IMR-90 (cell line): ENCODE results near the gene DENND1C. TPM values are rescaled to one million over a fixed set of nuclear protein-coding genes. Genes with fewer than 3 reads are reported as not detected.

Experiments used
- ATAC-seq: fragments of 200-7000 bp; cut with Tn5 transposase; 2 replicates; pipeline ENCODE4 v1.9.1; 2020; ENCODE audit warnings: low read depth, mild to moderate bottlenecking, moderate library complexity
- BruUV-seq: library from RNA; stranded (reverse); fragments of 400-500 nt; replicated peaks from 2 replicates; lab custom pipeline; 2021; lab: Mats Ljungman, UMichigan
- CTCF ChIA-PET: fragments of 300-600 bp; formaldehyde crosslinking; extraction: SDS; loops from one replicate; lab custom pipeline; 2021; ENCODE audit warnings: antibody characterized with exemption; lab: Yijun Ruan, JAX
- POLR2A ChIA-PET: fragments of 300-600 bp; sonication (Branson Sonifier 250); formaldehyde crosslinking; loops from one replicate; lab custom pipeline; 2022; ENCODE audit warnings: antibody characterized with exemption; ENCODE audit not compliant: unreplicated experiment; lab: Charles Lee
- DNase-seq: peaks from one replicate; pipeline ENCODE4 v3.0.0; 2013
- H2AFZ ChIP-seq: replicated peaks from 2 replicates; pipeline ENCODE3; 2013; ENCODE audit warnings: low read length, mild to moderate bottlenecking; ENCODE audit not compliant: poor library complexity
- H2AK5ac ChIP-seq: 2 replicates; pipeline ENCODE4 v1.6.1; 2013; ENCODE audit warnings: low read depth, low read length, inconsistent platforms
- H2AK9ac ChIP-seq: replicated peaks from 2 replicates; pipeline ENCODE3; 2013; ENCODE audit warnings: mild to moderate bottlenecking, low read depth, low read length, moderate library complexity; ENCODE audit not compliant: poor library complexity
- H2BK120ac ChIP-seq: 2 replicates; pipeline ENCODE4 v1.6.1; 2013; ENCODE audit warnings: low read depth, low read length, inconsistent platforms
- H2BK15ac ChIP-seq: 3 replicates; pipeline ENCODE4 v1.6.1; 2013; ENCODE audit warnings: low read depth, low read length, inconsistent platforms
- H2BK20ac ChIP-seq: 2 replicates; pipeline ENCODE4 v1.6.1; 2013; ENCODE audit warnings: low read depth, mild to moderate bottlenecking, inconsistent platforms, low read length, moderate library complexity
- H2BK5ac ChIP-seq: 2 replicates; pipeline ENCODE4 v1.6.1; 2013; ENCODE audit warnings: mild to moderate bottlenecking, low read depth, low read length, inconsistent platforms; ENCODE audit not compliant: poor library complexity, severe bottlenecking
- H3K14ac ChIP-seq: replicated peaks from 2 replicates; pipeline ENCODE4 v1.6.1; 2013; ENCODE audit warnings: low read depth, low read length, inconsistent platforms
- H3K18ac ChIP-seq: 2 replicates; pipeline ENCODE4 v1.6.1; 2013; ENCODE audit warnings: low read depth, low read length, control low read depth
- H3K23ac ChIP-seq: 2 replicates; pipeline ENCODE4 v1.6.1; 2013; ENCODE audit warnings: low read depth, low read length, inconsistent platforms
- H3K27ac ChIP-seq: 2 replicates; pipeline ENCODE4 v1.5.1; 2013; ENCODE audit warnings: mild to moderate bottlenecking, control low read depth, low read length; ENCODE audit not compliant: insufficient read depth
- H3K27me3 ChIP-seq: 2 replicates; pipeline ENCODE4 v1.6.1; 2013; ENCODE audit warnings: low read length; ENCODE audit not compliant: control insufficient read depth, insufficient read depth
- H3K36me3 ChIP-seq: 2 replicates; pipeline ENCODE4 v1.6.1; 2013; ENCODE audit warnings: low read length, mixed read lengths; ENCODE audit not compliant: control insufficient read depth, insufficient read depth
- H3K4ac ChIP-seq: 2 replicates; pipeline ENCODE4 v1.6.1; 2013; ENCODE audit warnings: low read depth, low read length, inconsistent platforms
- H3K4me1 ChIP-seq: 2 replicates; pipeline ENCODE4 v1.6.1; 2013; ENCODE audit warnings: low read length, mixed read lengths; ENCODE audit not compliant: control insufficient read depth, insufficient read depth
- H3K4me2 ChIP-seq: 2 replicates; pipeline ENCODE4 v1.6.1; 2013; ENCODE audit warnings: low read depth, mild to moderate bottlenecking, control low read depth, low read length, moderate library complexity
- H3K4me3 ChIP-seq: 2 replicates; pipeline ENCODE4 v1.5.1; 2013; ENCODE audit warnings: low read depth, mild to moderate bottlenecking, control low read depth, low read length, moderate library complexity; ENCODE audit not compliant: insufficient read depth
- H3K56ac ChIP-seq: 2 replicates; pipeline ENCODE4 v1.6.1; 2013; ENCODE audit warnings: low read length, inconsistent platforms; ENCODE audit not compliant: insufficient read depth; ENCODE audit errors: extremely low read depth
- H3K79me1 ChIP-seq, 2 experiments: 2 replicates each; pipeline ENCODE4 v1.6.1; 2013; ENCODE audit warnings: low read length in 2 of 2, inconsistent platforms in 1 of 2, low read depth in 1 of 2
- H3K9ac ChIP-seq: 2 replicates; pipeline ENCODE4 v1.6.1; 2013; ENCODE audit warnings: low read depth, low read length, control low read depth
- H3K9me1 ChIP-seq: 2 replicates; pipeline ENCODE4 v1.6.1; 2013; ENCODE audit warnings: low read length, inconsistent platforms; ENCODE audit not compliant: insufficient read depth
- H3K9me3 ChIP-seq: 2 replicates; pipeline ENCODE4 v1.6.1; 2013; ENCODE audit warnings: low read length; ENCODE audit not compliant: control insufficient read depth, insufficient read depth
- H4K20me1 ChIP-seq: 2 replicates; pipeline ENCODE4 v1.6.1; 2013; ENCODE audit warnings: low read length, inconsistent platforms; ENCODE audit not compliant: insufficient read depth
- H4K5ac ChIP-seq: 2 replicates; pipeline ENCODE4 v1.6.1; 2013; ENCODE audit warnings: mild to moderate bottlenecking, low read depth, low read length, control low read depth
- H4K8ac ChIP-seq, 2 experiments: 2 replicates each; pipeline ENCODE4 v1.6.1; 2013; ENCODE audit warnings: low read depth in 2 of 2, low read length in 2 of 2, control low read depth in 1 of 2, inconsistent platforms in 1 of 2
- H4K91ac ChIP-seq: 2 replicates; pipeline ENCODE4 v1.6.1; 2013; ENCODE audit warnings: low read depth, low read length, inconsistent platforms; ENCODE audit not compliant: insufficient read depth
- BHLHE40 ChIP-seq: fragments of 150-350 bp; IDR thresholded peaks from 2 replicates; pipeline ENCODE4 v1.6.1; 2016; ENCODE audit warnings: mild to moderate bottlenecking, low read depth, low read length
- CEBPB ChIP-seq: IDR thresholded peaks from 2 replicates; pipeline ENCODE4 v1.6.1; 2012; ENCODE audit warnings: low read depth, low read length, improper control_type of control experiment
- CHD1 ChIP-seq: IDR thresholded peaks from 2 replicates; pipeline ENCODE4 v1.6.1; 2012; ENCODE audit warnings: low read depth, low read length, improper control_type of control experiment
- FOS ChIP-seq: fragments of 150-350 bp; IDR thresholded peaks from 2 replicates; pipeline ENCODE4 v1.6.1; 2016; ENCODE audit warnings: low read depth, low read length
- MAFK ChIP-seq: IDR thresholded peaks from 2 replicates; pipeline ENCODE4 v1.6.1; 2012; ENCODE audit warnings: low read depth, low read length, improper control_type of control experiment
- MAZ ChIP-seq: IDR thresholded peaks from 2 replicates; pipeline ENCODE4 v1.6.1; 2012; ENCODE audit warnings: low read depth, mild to moderate bottlenecking, low read length, improper control_type of control experiment, moderate library complexity, borderline replicate concordance
- MXI1 ChIP-seq: IDR thresholded peaks from 2 replicates; pipeline ENCODE4 v1.6.1; 2012; ENCODE audit warnings: low read depth, mild to moderate bottlenecking, low read length, moderate library complexity, borderline replicate concordance
- NFE2L2 ChIP-seq: fragments of 150-350 bp; IDR thresholded peaks from 2 replicates; pipeline ENCODE4 v1.6.1; 2016; ENCODE audit warnings: low read depth, mild to moderate bottlenecking, low read length
- POLR2A ChIP-seq: IDR thresholded peaks from 2 replicates; pipeline ENCODE4 v1.6.1; 2012; ENCODE audit warnings: mild to moderate bottlenecking, low read depth, low read length
- RAD21 ChIP-seq: IDR thresholded peaks from 2 replicates; pipeline ENCODE4 v1.6.1; 2012; ENCODE audit warnings: low read length, improper control_type of control experiment
- RCOR1 ChIP-seq: IDR thresholded peaks from 2 replicates; pipeline ENCODE4 v1.6.1; 2012; ENCODE audit warnings: mild to moderate bottlenecking, low read length, improper control_type of control experiment; ENCODE audit not compliant: insufficient replicate concordance
- RFX5 ChIP-seq: IDR thresholded peaks from 2 replicates; pipeline ENCODE4 v1.8.0; 2012; ENCODE audit warnings: low read depth, mild to moderate bottlenecking, low read length, moderate library complexity
- SMC3 ChIP-seq: fragments of 150-350 bp; IDR thresholded peaks from 2 replicates; pipeline ENCODE4 v1.6.1; 2016; ENCODE audit warnings: low read depth, mild to moderate bottlenecking, antibody characterized with exemption, low read length, moderate library complexity
- WGBS, 2 experiments: methylation state at CpG; one replicate each; pipeline versions ENCODE4 v1.1.5 to v1.1.7; 2013; ENCODE audit warnings: missing lambda C conversion rate in 2 of 2; ENCODE audit not compliant: insufficient read length in 1 of 2; ENCODE audit errors: extremely low coverage in 2 of 2; 5-methylcytosine and 5-hydroxymethylcytosine counted together
- dilution Hi-C: fragments of 300-500 bp; cut with HindIII; formaldehyde crosslinking; loops from one replicate; pipeline ENCODE4 v1.14.3; 2018; ENCODE audit warnings: low sequenced_read_pairs; ENCODE audit not compliant: unreplicated experiment
- in situ Hi-C: fragments of 300-500 bp; cut with MboI; formaldehyde crosslinking; loops from 3 replicates; pipeline ENCODE4 v1.14.3; 2019; ENCODE audit warnings: low sequenced_read_pairs, inconsistent platforms, mixed read lengths
- intact Hi-C: fragments of 100-400 bp; cut with micrococcal nuclease; formaldehyde crosslinking; loops from 2 replicates; pipeline ENCODE4 v1.10.0; 2022
- polyA plus RNA-seq, 3 experiments: library from polyadenylated mRNA; depleted of rRNA; stranded (reverse); fragments of >200 nt; gene quantifications; 2 replicates each; pipeline ENCODE4 v1.2.3, GENCODE V29; 2012; ENCODE audit warnings: low replicate concordance in 1 of 3
- total RNA-seq: library from RNA; depleted of rRNA; stranded (reverse); fragments of >200 nt; gene quantifications from 2 replicates; pipeline ENCODE4 v1.2.3, GENCODE V29; 2012
- TF ChIP-seq, protein P1 (sequence below): fragments of 150-350 bp; IDR thresholded peaks from 2 replicates; pipeline ENCODE4 v1.6.1; 2017; ENCODE audit warnings: mild to moderate bottlenecking, antibody characterized with exemption, low read length, low read depth
- TF ChIP-seq, protein P2 (sequence below): conservative IDR thresholded peaks from 2 replicates; pipeline ENCODE4 v1.5.1; 2012; ENCODE audit warnings: mild to moderate bottlenecking, low read depth, low read length, improper control_type of control experiment
- TF ChIP-seq, protein P3 (sequence below): fragments of 150-350 bp; IDR thresholded peaks from 2 replicates; pipeline ENCODE4 v1.6.1; 2016; ENCODE audit warnings: low read depth, mild to moderate bottlenecking, low read length, moderate library complexity, borderline replicate concordance

DENND1C gene
- total and polyA plus RNA-seq, 2 of the 4 experiments (the other 2 are of a cell fraction): not detected

GRCh38 chr19:6478815-6479214 lies 2.8 kb downstream of the DENND1C start:
- Histone ChIP-seq H3K9me3 (peaks cover 3% of the 10 kb centered on the region; the same call in 1 of the 2 replicates), H3K4ac (no peak overlapping the region), H3K36me3 (no peaks in the 10 kb centered on the region), H3K9ac (no peak overlapping the region), H3K4me2 (no peak overlapping the region), H2BK5ac (no peak overlapping the region), H2AK5ac (no peak overlapping the region), H3K9me1 (no peaks in the 10 kb centered on the region), H3K4me1 (no peaks in the 10 kb centered on the region), H2BK15ac (no peak overlapping the region), H2BK20ac (no peak overlapping the region), H3K18ac (no peak overlapping the region), H3K14ac (no peak overlapping the region), H4K91ac (no peak overlapping the region), H4K20me1 (no peaks in the 10 kb centered on the region), H2AK9ac (no peak overlapping the region), H3K23ac (no peak overlapping the region), H3K56ac (no peak overlapping the region), H3K4me3 (no peak overlapping the region), H3K27ac (no peak overlapping the region), H4K5ac (no peak overlapping the region), H3K27me3 (peaks cover 12% of the 10 kb centered on the region), H2AFZ (no peak overlapping the region), H4K8ac (no peak overlapping the region), H3K79me1 (no peaks in the 10 kb centered on the region), H2BK120ac (no peak overlapping the region)
- no peak for DNase-seq
- in situ Hi-C loops: no loop called here
- 83% methylated on average over 1 of the region's 13 CpGs; no CpG with 5 or more reads in 1 of the 2 experiments for WGBS, 2 experiments
- TF ChIP-seq MAZ (no peak), MAFK (no peak), RCOR1 (no peak), NFE2L2 (no peak), SMC3 (no peak), MXI1 (no peak), RAD21 (no peak), CEBPB (no peak), BHLHE40 (no peak), RFX5 (no peak), POLR2A (no peak), FOS (no peak), CHD1 (no peak)
- TF ChIP-seq, protein P1, sequence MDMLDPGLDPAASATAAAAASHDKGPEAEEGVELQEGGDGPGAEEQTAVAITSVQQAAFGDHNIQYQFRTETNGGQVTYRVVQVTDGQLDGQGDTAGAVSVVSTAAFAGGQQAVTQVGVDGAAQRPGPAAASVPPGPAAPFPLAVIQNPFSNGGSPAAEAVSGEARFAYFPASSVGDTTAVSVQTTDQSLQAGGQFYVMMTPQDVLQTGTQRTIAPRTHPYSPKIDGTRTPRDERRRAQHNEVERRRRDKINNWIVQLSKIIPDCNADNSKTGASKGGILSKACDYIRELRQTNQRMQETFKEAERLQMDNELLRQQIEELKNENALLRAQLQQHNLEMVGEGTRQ: no peak
- TF ChIP-seq, protein P2, sequence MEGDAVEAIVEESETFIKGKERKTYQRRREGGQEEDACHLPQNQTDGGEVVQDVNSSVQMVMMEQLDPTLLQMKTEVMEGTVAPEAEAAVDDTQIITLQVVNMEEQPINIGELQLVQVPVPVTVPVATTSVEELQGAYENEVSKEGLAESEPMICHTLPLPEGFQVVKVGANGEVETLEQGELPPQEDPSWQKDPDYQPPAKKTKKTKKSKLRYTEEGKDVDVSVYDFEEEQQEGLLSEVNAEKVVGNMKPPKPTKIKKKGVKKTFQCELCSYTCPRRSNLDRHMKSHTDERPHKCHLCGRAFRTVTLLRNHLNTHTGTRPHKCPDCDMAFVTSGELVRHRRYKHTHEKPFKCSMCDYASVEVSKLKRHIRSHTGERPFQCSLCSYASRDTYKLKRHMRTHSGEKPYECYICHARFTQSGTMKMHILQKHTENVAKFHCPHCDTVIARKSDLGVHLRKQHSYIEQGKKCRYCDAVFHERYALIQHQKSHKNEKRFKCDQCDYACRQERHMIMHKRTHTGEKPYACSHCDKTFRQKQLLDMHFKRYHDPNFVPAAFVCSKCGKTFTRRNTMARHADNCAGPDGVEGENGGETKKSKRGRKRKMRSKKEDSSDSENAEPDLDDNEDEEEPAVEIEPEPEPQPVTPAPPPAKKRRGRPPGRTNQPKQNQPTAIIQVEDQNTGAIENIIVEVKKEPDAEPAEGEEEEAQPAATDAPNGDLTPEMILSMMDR: no peak
- TF ChIP-seq, protein P3, sequence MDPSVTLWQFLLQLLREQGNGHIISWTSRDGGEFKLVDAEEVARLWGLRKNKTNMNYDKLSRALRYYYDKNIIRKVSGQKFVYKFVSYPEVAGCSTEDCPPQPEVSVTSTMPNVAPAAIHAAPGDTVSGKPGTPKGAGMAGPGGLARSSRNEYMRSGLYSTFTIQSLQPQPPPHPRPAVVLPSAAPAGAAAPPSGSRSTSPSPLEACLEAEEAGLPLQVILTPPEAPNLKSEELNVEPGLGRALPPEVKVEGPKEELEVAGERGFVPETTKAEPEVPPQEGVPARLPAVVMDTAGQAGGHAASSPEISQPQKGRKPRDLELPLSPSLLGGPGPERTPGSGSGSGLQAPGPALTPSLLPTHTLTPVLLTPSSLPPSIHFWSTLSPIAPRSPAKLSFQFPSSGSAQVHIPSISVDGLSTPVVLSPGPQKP: no peak
- ChIA-PET POLR2A (no interaction called here), CTCF (no interaction called here)
- BruUV-seq: no TSS peak
- dilution Hi-C loops: no loop called here
- intact Hi-C loops: no loop called here
- ATAC-seq: no peak
